Ishikawa (cell line): Measurements from ENCODE around the gene DMRTC2.

ENCODE experiments used
- CREB1 ChIP-seq: IDR thresholded peaks from 2 replicates; pipeline ENCODE4 v1.6.1; 2012; ENCODE audit warnings: low read depth
- EGR1 ChIP-seq: IDR thresholded peaks from 2 replicates; pipeline ENCODE4 v1.6.1; 2012
- EP300 ChIP-seq: IDR thresholded peaks from 2 replicates; pipeline ENCODE4 v1.6.1; 2012; ENCODE audit warnings: borderline replicate concordance
- FOXM1 ChIP-seq: IDR thresholded peaks from 2 replicates; pipeline ENCODE4 v1.6.1; 2012; ENCODE audit warnings: low read depth, borderline replicate concordance
- NFIC ChIP-seq: IDR thresholded peaks from 2 replicates; pipeline ENCODE4 v1.6.1; 2012
- RAD21 ChIP-seq: IDR thresholded peaks from 2 replicates; pipeline ENCODE4 v1.6.1; 2012; ENCODE audit warnings: low read depth
- REST ChIP-seq: IDR thresholded peaks from 2 replicates; pipeline ENCODE4 v1.6.1; 2012; ENCODE audit warnings: low read depth, mild to moderate bottlenecking
- TAF1 ChIP-seq: IDR thresholded peaks from 2 replicates; pipeline ENCODE4 v1.6.1; 2012; ENCODE audit warnings: low read depth, mild to moderate bottlenecking
- TCF12 ChIP-seq: IDR thresholded peaks from 2 replicates; pipeline ENCODE4 v1.6.1; 2012; ENCODE audit warnings: low read depth
- YY1 ChIP-seq: IDR thresholded peaks from 2 replicates; pipeline ENCODE4 v1.6.1; 2012; ENCODE audit warnings: low read depth
- TF ChIP-seq, protein P1 (sequence below): IDR thresholded peaks from 2 replicates; pipeline ENCODE4 v1.6.1; 2012

DNA sequence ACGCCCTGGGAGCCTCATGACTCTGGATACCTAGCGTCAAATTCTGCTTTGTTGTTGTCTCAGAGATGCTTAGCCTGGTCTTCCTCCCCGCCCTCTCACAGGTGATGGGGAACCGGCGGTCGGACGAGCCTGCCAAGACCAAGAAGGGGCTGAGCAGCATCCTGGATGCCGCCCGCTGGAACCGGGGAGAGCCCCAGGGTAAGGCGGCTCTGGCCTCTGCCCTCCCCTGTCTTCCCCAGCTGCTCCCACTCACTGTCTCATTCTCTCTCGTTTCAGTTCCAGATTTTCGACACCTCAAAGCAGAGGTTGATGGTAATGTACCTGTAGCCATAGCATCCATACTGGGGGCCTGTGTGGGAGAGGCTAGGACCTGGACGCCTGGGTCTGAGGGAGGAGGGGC is 49.5 kb downstream of the DMRTC2 start:
- TF ChIP-seq FOXM1 (no peak), REST (no peak), EP300 (no peak), RAD21 (no peak), NFIC (no peak), YY1 (no peak), TAF1 (no peak), TCF12 (no peak), CREB1 (no peak), EGR1 (no peak)
- TF ChIP-seq, protein P1, sequence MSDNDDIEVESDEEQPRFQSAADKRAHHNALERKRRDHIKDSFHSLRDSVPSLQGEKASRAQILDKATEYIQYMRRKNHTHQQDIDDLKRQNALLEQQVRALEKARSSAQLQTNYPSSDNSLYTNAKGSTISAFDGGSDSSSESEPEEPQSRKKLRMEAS = no peak
